NK-92 (cell line): ENCODE data around the gene INPP5A.
"Not testable (repeated sequence)": the region's sequence is repeated elsewhere in the genome, so short reads cannot be mapped to it uniquely, and the experiment has no call there.

Source experiments
- DNase-seq: peaks from one replicate; lab custom pipeline; 2025; ENCODE audit not compliant: unreplicated experiment; lab: John Stamatoyannopoulos, UW

INPP5A gene

GRCh38 chr10:132748545-132749370 lies 211.2 kb downstream of the INPP5A start:
- no peak for DNase-seq

- DNase-seq, result no peak
Observed at GRCh38 chr10:132749371-132749795, 211.8 kb downstream of the INPP5A start.

GRCh38 chr10:132750936-132751335 lies 213.3 kb downstream of the INPP5A start:
- no peak for DNase-seq

- no peak for DNase-seq
Observed at GRCh38 chr10:132752378-132752777, 214.8 kb downstream of the INPP5A start.

- no peak for DNase-seq
Observed at GRCh38 chr10:132752961-132753360, 215.4 kb downstream of the INPP5A start.

- no peak for DNase-seq
Observed at GRCh38 chr10:132753596-132753995, 216.0 kb downstream of the INPP5A start.

- no peak for DNase-seq
Observed at GRCh38 chr10:132754071-132754470, 216.5 kb downstream of the INPP5A start.

GRCh38 chr10:132755166-132755711 lies 217.7 kb downstream of the INPP5A start:
- DNase-seq, result no peak

GRCh38 chr10:132756591-132756990 lies 219.0 kb downstream of the INPP5A start:
- DNase-seq, result no peak

- DNase-seq, result no peak
Observed at GRCh38 chr10:132757171-132757570, 219.6 kb downstream of the INPP5A start.

- no peak for DNase-seq
Observed at GRCh38 chr10:132758865-132759264, 221.3 kb downstream of the INPP5A start.

- DNase-seq, result no peak
Observed at GRCh38 chr10:132761395-132762060, 223.9 kb downstream of the INPP5A start.

- no peak for DNase-seq
Observed at GRCh38 chr10:132762267-132762666, 224.7 kb downstream of the INPP5A start.

- DNase-seq, result no peak
Observed at GRCh38 chr10:132763545-132763944, 226.0 kb downstream of the INPP5A start.

- DNase-seq, result no peak
Observed at GRCh38 chr10:132764108-132764507, 226.5 kb downstream of the INPP5A start.

- no peak for DNase-seq
Observed at GRCh38 chr10:132765435-132765834, 227.8 kb downstream of the INPP5A start.

- no peak for DNase-seq
Observed at GRCh38 chr10:132766291-132766690, 228.7 kb downstream of the INPP5A start.

- DNase-seq, result no peak
Observed at GRCh38 chr10:132768346-132769248, 231.0 kb downstream of the INPP5A start.

- DNase-seq, result no peak
Observed at GRCh38 chr10:132770061-132771021, 232.8 kb downstream of the INPP5A start.

- not testable (repeated sequence) for DNase-seq
Observed at GRCh38 chr10:132772816-132773215, 235.2 kb downstream of the INPP5A start.
